ENCODE measurements around the gene SYPL2. TPM values are rescaled to one million over a fixed set of nuclear protein-coding genes. Genes with fewer than 3 reads are reported as not detected.

Gene SYPL2
- total and polyA plus RNA-seq, 2 donors (not counting 1 experiment from before 2014, with no cell fraction given), result 1.7 to 1.8 TPM

DNA sequence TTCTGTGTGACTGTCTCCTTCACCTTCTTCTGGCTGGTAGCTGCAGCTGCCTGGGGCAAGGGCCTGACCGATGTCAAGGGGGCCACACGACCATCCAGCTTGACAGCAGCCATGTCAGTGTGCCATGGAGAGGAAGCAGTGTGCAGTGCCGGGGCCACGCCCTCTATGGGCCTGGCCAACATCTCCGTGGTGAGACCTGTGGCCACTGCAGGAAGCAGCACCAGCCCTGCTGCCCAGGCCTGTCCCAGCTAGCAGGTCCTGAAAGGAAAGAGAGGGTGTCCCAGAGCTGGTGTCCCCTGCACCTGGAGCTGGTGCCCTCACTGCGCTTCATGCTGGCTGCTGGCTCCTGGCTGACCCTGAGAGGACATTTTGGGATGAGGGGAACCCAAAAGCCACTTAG lies 11.5 kb downstream of the SYPL2 start:
- no peak overlapping the region for H2AFZ ChIP-seq (ENCODE audit: low read length)
- H3K4me1 ChIP-seq (ENCODE audit: control insufficient read depth, extremely low read depth, insufficient read depth, low read length), result no peaks in the 10 kb centered on the region
- H4K20me1 ChIP-seq (ENCODE audit: control insufficient read depth, extremely low read depth, insufficient read depth, low read length), result no peaks in the 10 kb centered on the region
- TF ChIP-seq EZH2 (IDR thresholded peaks at IDR 0.05; ENCODE audit: low read length, missing control alignments), result no peak
- TF ChIP-seq, protein P1, sequence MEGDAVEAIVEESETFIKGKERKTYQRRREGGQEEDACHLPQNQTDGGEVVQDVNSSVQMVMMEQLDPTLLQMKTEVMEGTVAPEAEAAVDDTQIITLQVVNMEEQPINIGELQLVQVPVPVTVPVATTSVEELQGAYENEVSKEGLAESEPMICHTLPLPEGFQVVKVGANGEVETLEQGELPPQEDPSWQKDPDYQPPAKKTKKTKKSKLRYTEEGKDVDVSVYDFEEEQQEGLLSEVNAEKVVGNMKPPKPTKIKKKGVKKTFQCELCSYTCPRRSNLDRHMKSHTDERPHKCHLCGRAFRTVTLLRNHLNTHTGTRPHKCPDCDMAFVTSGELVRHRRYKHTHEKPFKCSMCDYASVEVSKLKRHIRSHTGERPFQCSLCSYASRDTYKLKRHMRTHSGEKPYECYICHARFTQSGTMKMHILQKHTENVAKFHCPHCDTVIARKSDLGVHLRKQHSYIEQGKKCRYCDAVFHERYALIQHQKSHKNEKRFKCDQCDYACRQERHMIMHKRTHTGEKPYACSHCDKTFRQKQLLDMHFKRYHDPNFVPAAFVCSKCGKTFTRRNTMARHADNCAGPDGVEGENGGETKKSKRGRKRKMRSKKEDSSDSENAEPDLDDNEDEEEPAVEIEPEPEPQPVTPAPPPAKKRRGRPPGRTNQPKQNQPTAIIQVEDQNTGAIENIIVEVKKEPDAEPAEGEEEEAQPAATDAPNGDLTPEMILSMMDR (conservative IDR thresholded peaks at IDR 0.05 in 1 of 2, IDR thresholded peaks at IDR 0.05 in 1 of 2; ENCODE audit: low read depth in 1 of 2, low read length in 2 of 2), result no peak
- H3K4me3 ChIP-seq (replicated peaks in 1 of 4; ENCODE audit: control extremely low read depth in 1 of 4, insufficient read depth in 1 of 4, low read depth in 3 of 4, low read length in 4 of 4), result no peak overlapping the region
- no peaks in the 10 kb centered on the region for H3K36me3 ChIP-seq (ENCODE audit: control insufficient read depth, insufficient read depth, low read length)
- no peaks in the 10 kb centered on the region for H3K79me2 ChIP-seq (ENCODE audit: control insufficient read depth, insufficient read depth, low read length)
- H3K4me2 ChIP-seq (ENCODE audit: extremely low read depth, insufficient read depth, low read length), result no peak overlapping the region
- H3K9ac ChIP-seq (ENCODE audit: insufficient read depth, low read length), result no peak overlapping the region
- DNase-seq (ENCODE audit: low read depth in 2 of 2), result no peak
- peaks cover 12% of the 10 kb centered on the region for H3K27me3 ChIP-seq (ENCODE audit: control insufficient read depth, insufficient read depth, low read length)
- H3K9me3 ChIP-seq (ENCODE audit: control insufficient read depth, insufficient read depth, low read depth, low read length), result no peaks in the 10 kb centered on the region
- no peak overlapping the region for H3K27ac ChIP-seq (ENCODE audit: insufficient read depth, low read length)

DNA sequence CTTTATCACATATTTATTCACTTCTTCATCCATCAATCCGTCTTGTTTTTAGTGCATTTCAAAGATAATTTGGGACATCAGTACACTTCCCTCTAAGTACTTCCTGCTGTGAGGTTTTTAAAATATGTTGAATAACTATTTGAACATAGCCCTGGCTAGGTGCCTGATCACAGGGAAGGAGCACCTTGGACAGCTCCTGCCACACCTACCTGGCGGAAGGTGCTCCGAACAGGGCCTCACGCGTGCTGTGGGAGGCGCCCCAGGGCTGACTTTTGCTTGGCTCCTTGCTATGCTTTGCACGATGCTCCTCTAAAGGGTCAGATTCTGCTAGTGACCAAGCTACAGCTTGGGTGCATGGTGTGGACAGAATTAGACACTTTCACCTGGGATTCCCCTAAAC lies 12.5 kb downstream of the SYPL2 start:
- Histone ChIP-seq H3K9ac (ENCODE audit: insufficient read depth, low read length) (no peak overlapping the region), H3K27me3 (ENCODE audit: control insufficient read depth, insufficient read depth, low read length) (peaks cover 12% of the 10 kb centered on the region), H3K4me3 (replicated peaks in 1 of 4; ENCODE audit: control extremely low read depth in 1 of 4, insufficient read depth in 1 of 4, low read depth in 3 of 4, low read length in 4 of 4) (no peak overlapping the region), H3K9me3 (ENCODE audit: control insufficient read depth, insufficient read depth, low read depth, low read length) (no peaks in the 10 kb centered on the region), H3K4me1 (ENCODE audit: control insufficient read depth, extremely low read depth, insufficient read depth, low read length) (peaks cover 6% of the 10 kb centered on the region), H3K36me3 (ENCODE audit: control insufficient read depth, insufficient read depth, low read length) (no peaks in the 10 kb centered on the region), H2AFZ (ENCODE audit: low read length) (no peak overlapping the region), H3K27ac (ENCODE audit: insufficient read depth, low read length) (no peak overlapping the region), H3K79me2 (ENCODE audit: control insufficient read depth, insufficient read depth, low read length) (no peaks in the 10 kb centered on the region), H3K4me2 (ENCODE audit: extremely low read depth, insufficient read depth, low read length) (no peak overlapping the region), H4K20me1 (ENCODE audit: control insufficient read depth, extremely low read depth, insufficient read depth, low read length) (no peaks in the 10 kb centered on the region)
- no peak for DNase-seq (ENCODE audit: low read depth in 2 of 2)
- TF ChIP-seq EZH2 (IDR thresholded peaks at IDR 0.05; ENCODE audit: low read length, missing control alignments), result no peak
- TF ChIP-seq, protein P1 (conservative IDR thresholded peaks at IDR 0.05 in 1 of 2, IDR thresholded peaks at IDR 0.05 in 1 of 2; ENCODE audit: low read depth in 1 of 2, low read length in 2 of 2), result no peak

DNA sequence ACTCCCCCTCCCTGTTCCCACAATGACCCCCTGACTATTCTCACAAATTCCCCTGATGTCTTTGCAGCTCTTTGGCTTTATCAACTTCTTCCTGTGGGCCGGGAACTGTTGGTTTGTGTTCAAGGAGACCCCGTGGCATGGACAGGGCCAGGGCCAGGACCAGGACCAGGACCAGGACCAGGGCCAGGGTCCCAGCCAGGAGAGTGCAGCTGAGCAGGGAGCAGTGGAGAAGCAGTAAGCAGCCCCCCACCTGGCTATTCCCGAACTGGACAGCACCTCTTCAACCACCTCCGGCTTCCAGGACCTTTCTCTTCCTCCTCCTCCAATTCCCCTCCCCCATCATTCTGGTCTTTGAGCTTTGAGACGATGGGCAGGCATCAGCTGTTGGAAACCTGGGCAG lies 13.0 kb downstream of the SYPL2 start:
- no peaks in the 10 kb centered on the region for H4K20me1 ChIP-seq (ENCODE audit: control insufficient read depth, extremely low read depth, insufficient read depth, low read length)
- H3K36me3 ChIP-seq (ENCODE audit: control insufficient read depth, insufficient read depth, low read length), result no peaks in the 10 kb centered on the region
- H3K27me3 ChIP-seq (ENCODE audit: control insufficient read depth, insufficient read depth, low read length), result peaks cover 12% of the 10 kb centered on the region
- no peak overlapping the region for H2AFZ ChIP-seq (ENCODE audit: low read length)
- H3K79me2 ChIP-seq (ENCODE audit: control insufficient read depth, insufficient read depth, low read length), result no peaks in the 10 kb centered on the region
- no peak overlapping the region for H3K27ac ChIP-seq (ENCODE audit: insufficient read depth, low read length)
- no peak overlapping the region for H3K4me2 ChIP-seq (ENCODE audit: extremely low read depth, insufficient read depth, low read length)
- H3K9ac ChIP-seq (ENCODE audit: insufficient read depth, low read length), result no peak overlapping the region
- no peak for TF ChIP-seq EZH2 (IDR thresholded peaks at IDR 0.05; ENCODE audit: low read length, missing control alignments)
- TF ChIP-seq, protein P1 (conservative IDR thresholded peaks at IDR 0.05 in 1 of 2, IDR thresholded peaks at IDR 0.05 in 1 of 2; ENCODE audit: low read depth in 1 of 2, low read length in 2 of 2), result no peak
- DNase-seq (ENCODE audit: low read depth in 2 of 2), result no peak
- no peak overlapping the region for H3K4me3 ChIP-seq (replicated peaks in 1 of 4; ENCODE audit: control extremely low read depth in 1 of 4, insufficient read depth in 1 of 4, low read depth in 3 of 4, low read length in 4 of 4)
- peaks cover 6% of the 10 kb centered on the region for H3K4me1 ChIP-seq (ENCODE audit: control insufficient read depth, extremely low read depth, insufficient read depth, low read length)
- no peaks in the 10 kb centered on the region for H3K9me3 ChIP-seq (ENCODE audit: control insufficient read depth, insufficient read depth, low read depth, low read length)
